ENCODE measurements around the gene EXOC1.

DNA sequence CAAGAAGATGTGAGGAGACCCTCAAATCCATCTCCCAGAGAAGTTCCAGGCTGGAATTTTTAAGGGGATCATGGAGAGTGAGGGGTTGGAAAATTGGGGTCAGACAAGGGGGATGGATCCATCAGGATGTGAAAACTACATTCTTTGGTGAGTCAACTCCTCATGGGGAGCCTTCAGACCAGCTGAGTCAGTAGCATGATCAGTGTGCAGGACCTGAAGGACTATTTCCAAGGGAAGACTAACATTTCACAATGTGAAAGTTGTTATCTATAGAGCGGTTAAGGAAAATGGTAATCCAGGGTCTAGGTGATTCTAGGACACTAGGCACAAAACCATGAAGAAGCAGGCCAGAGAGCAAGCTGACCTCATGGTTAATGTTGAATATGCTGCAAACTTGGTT lies 56.7 kb downstream of the EXOC1 start:
- no peak for TF ChIP-seq MYC (IDR thresholded peaks at IDR 0.05; ENCODE audit: low read depth, low read length)
- no peak for TF ChIP-seq MYC (CRISPR knock-in tag; IDR thresholded peaks at IDR 0.05; ENCODE audit: borderline replicate concordance, low read depth)
- TF ChIP-seq, protein P1, sequence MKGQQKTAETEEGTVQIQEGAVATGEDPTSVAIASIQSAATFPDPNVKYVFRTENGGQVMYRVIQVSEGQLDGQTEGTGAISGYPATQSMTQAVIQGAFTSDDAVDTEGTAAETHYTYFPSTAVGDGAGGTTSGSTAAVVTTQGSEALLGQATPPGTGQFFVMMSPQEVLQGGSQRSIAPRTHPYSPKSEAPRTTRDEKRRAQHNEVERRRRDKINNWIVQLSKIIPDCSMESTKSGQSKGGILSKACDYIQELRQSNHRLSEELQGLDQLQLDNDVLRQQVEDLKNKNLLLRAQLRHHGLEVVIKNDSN (CRISPR knock-in tag; IDR thresholded peaks at IDR 0.05), result no peak
- TF ChIP-seq FOS (IDR thresholded peaks at IDR 0.05; ENCODE audit: extremely low read depth, insufficient read length), result no peak
- TF ChIP-seq STAG1 (CRISPR knock-in tag; IDR thresholded peaks at IDR 0.05; ENCODE audit: borderline replicate concordance), result no peak
- TF ChIP-seq ZNF146 (CRISPR knock-in tag; IDR thresholded peaks at IDR 0.05; ENCODE audit: unreplicated experiment), result no peak
- no peak for TF ChIP-seq SMC3 (conservative IDR thresholded peaks at IDR 0.05; ENCODE audit: insufficient read depth, low read depth, low read length)
- TF ChIP-seq, protein P2, sequence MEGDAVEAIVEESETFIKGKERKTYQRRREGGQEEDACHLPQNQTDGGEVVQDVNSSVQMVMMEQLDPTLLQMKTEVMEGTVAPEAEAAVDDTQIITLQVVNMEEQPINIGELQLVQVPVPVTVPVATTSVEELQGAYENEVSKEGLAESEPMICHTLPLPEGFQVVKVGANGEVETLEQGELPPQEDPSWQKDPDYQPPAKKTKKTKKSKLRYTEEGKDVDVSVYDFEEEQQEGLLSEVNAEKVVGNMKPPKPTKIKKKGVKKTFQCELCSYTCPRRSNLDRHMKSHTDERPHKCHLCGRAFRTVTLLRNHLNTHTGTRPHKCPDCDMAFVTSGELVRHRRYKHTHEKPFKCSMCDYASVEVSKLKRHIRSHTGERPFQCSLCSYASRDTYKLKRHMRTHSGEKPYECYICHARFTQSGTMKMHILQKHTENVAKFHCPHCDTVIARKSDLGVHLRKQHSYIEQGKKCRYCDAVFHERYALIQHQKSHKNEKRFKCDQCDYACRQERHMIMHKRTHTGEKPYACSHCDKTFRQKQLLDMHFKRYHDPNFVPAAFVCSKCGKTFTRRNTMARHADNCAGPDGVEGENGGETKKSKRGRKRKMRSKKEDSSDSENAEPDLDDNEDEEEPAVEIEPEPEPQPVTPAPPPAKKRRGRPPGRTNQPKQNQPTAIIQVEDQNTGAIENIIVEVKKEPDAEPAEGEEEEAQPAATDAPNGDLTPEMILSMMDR (IDR thresholded peaks at IDR 0.05 in 2 of 3, conservative IDR thresholded peaks at IDR 0.05 in 1 of 3; ENCODE audit: insufficient read depth in 2 of 3, low read depth in 1 of 3, low read length in 3 of 3), result no peak
- TF ChIP-seq, protein P3, sequence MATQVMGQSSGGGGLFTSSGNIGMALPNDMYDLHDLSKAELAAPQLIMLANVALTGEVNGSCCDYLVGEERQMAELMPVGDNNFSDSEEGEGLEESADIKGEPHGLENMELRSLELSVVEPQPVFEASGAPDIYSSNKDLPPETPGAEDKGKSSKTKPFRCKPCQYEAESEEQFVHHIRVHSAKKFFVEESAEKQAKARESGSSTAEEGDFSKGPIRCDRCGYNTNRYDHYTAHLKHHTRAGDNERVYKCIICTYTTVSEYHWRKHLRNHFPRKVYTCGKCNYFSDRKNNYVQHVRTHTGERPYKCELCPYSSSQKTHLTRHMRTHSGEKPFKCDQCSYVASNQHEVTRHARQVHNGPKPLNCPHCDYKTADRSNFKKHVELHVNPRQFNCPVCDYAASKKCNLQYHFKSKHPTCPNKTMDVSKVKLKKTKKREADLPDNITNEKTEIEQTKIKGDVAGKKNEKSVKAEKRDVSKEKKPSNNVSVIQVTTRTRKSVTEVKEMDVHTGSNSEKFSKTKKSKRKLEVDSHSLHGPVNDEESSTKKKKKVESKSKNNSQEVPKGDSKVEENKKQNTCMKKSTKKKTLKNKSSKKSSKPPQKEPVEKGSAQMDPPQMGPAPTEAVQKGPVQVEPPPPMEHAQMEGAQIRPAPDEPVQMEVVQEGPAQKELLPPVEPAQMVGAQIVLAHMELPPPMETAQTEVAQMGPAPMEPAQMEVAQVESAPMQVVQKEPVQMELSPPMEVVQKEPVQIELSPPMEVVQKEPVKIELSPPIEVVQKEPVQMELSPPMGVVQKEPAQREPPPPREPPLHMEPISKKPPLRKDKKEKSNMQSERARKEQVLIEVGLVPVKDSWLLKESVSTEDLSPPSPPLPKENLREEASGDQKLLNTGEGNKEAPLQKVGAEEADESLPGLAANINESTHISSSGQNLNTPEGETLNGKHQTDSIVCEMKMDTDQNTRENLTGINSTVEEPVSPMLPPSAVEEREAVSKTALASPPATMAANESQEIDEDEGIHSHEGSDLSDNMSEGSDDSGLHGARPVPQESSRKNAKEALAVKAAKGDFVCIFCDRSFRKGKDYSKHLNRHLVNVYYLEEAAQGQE (IDR thresholded peaks at IDR 0.05; ENCODE audit: borderline replicate concordance), result no peak
- TF ChIP-seq, protein P3 (CRISPR knock-in tag; IDR thresholded peaks at IDR 0.05; ENCODE audit: low read depth), result no peak

Data from K562 (cell line).